Mesodermal cell (in vitro differentiated cells): ENCODE data around the gene FBXO34.

Source experiments
- H3K27ac ChIP-seq: 2 replicates; pipeline ENCODE4 v1.7.0; 2013; ENCODE audit warnings: mild to moderate bottlenecking, low read depth, low read length, moderate library complexity; ENCODE audit not compliant: severe bottlenecking
- H3K36me3 ChIP-seq: 2 replicates; pipeline ENCODE4 v1.7.1; 2013; ENCODE audit warnings: mild to moderate bottlenecking, low read length, moderate library complexity; ENCODE audit not compliant: control insufficient read depth, insufficient read depth
- H3K4me1 ChIP-seq: one replicate; pipeline ENCODE4 v1.7.1; 2013; ENCODE audit warnings: mild to moderate bottlenecking, low read length; ENCODE audit not compliant: insufficient read depth, control insufficient read depth, poor library complexity, severe bottlenecking
- H3K4me3 ChIP-seq: 2 replicates; pipeline ENCODE4 v1.7.0; 2013; ENCODE audit warnings: low read length, control low read depth, mild to moderate bottlenecking; ENCODE audit not compliant: insufficient read depth, poor library complexity, severe bottlenecking; ENCODE audit errors: extremely low read depth
- H3K9me3 ChIP-seq: 2 replicates; pipeline ENCODE4 v1.7.1; 2013; ENCODE audit warnings: mild to moderate bottlenecking, low read length, moderate library complexity; ENCODE audit not compliant: control insufficient read depth
- WGBS, 2 experiments: methylation state at CpG; one replicate each; pipeline ENCODE4 v1.1.5; 2013; ENCODE audit warnings: missing lambda C conversion rate in 2 of 2; ENCODE audit not compliant: insufficient coverage in 2 of 2; 5-methylcytosine and 5-hydroxymethylcytosine counted together

The FBXO34 gene

DNA sequence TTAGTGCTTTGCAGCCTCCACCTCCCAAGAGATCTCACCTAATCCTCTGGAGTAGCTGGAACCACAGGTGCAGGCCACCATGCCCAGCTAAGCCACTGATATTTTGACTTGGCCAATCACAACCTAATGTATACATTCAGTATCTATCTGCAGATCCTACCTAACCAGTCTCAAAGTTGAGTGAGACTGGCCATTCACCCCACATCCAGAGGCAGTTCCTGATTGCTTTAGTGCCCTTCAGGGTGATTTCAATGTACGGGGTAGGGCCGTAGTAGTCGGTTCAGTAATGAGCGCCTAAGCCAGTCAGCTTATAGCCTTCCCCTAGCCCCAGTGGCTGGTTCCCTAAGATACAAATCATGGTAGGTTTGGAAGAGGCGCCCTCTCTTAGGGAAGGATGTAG is 27.4 kb upstream of the FBXO34 start:
- Histone ChIP-seq H3K9me3 (no peaks in the 10 kb centered on the region), H3K36me3 (no peaks in the 10 kb centered on the region), H3K4me3 (no peak overlapping the region), H3K27ac (no peak overlapping the region), H3K4me1 (no peaks in the 10 kb centered on the region)
- WGBS, 2 experiments = 85 to 94% methylated on average over 2 to 4 of the region's 5 CpGs

DNA sequence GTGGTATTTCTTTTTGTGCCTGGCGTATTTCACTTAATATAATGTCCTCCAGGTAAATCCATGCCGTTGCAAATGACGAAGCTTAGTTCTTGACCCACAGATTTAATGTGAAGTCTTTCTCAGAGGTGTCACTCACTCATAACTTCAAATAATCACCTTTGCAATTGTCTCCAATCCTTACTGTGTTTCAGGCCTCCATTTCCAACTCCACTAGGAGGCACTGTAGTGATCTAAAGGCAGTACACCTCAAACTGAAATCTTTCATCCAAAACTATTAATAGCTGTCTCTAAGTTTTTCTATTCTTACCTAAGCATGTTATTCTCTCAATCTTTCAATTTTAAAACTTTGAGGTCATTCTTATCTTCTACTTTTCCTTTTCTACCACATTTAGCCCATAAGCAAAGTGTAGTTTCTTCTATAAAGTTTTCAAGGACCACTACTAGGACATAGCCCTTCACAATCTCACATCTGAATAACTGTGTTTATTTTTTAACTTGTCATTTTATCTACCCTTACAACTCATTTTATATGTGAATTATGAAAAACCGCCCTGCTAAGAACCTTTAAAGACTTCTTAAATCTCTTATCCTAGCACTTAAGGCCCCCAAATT is 25.5 kb upstream of the FBXO34 start:
- 44 to 76% methylated on average over 3 of the region's 4 CpGs for WGBS, 2 experiments

DNA sequence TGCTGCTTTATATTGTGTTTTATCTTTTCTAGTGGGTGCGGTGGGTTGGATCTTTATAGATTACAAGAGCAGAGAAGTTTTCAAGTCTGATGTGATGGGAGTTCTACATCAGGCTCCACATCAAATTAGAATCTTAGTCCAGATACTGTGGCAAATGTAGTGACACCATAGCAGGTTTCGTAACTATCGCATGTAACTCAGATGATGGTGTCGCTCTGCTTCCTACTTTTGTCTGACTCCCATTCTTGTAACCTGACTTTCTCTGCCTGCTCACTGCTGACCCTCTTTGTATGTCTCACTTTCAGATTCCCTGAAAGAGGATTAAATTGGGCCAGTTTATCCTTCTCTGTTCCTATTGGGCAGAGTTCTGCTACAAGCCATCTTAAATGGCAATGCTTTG is 22.8 kb upstream of the FBXO34 start:
- no peaks in the 10 kb centered on the region for H3K9me3 ChIP-seq
- 97 to 98% methylated on average over 3 to 4 of the region's 4 CpGs for WGBS, 2 experiments
- no peak overlapping the region for H3K4me3 ChIP-seq
- no peaks in the 10 kb centered on the region for H3K36me3 ChIP-seq
- H3K4me1 ChIP-seq = no peaks in the 10 kb centered on the region
- no peak overlapping the region for H3K27ac ChIP-seq

More for the DNA sequence above, 25.5 kb upstream of the FBXO34 start:
- Histone ChIP-seq H3K9me3 (no peaks in the 10 kb centered on the region), H3K27ac (no peak overlapping the region), H3K36me3 (no peaks in the 10 kb centered on the region), H3K4me1 (no peaks in the 10 kb centered on the region), H3K4me3 (no peak overlapping the region)

DNA sequence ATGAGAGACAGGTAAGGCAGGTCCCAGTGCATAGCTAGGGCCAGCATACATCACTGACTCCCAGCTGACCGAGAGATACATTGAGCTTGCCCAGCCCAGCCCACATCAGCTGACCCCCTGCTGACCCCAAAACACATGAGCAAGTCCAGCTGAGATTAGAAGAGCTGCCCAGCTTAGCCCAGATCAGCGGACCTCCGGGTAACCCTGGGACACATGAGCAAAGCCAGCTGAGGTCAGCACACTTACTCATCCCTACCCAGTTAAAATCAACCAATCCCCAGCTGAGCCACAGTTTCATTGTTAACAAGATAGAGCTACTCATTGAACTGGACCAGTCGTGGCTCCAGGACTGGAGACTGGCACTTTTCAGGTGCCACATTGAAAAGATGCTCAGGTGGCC is 21.8 kb upstream of the FBXO34 start:
- Histone ChIP-seq H3K27ac (no peak overlapping the region), H3K4me1 (no peaks in the 10 kb centered on the region), H3K9me3 (no peaks in the 10 kb centered on the region), H3K36me3 (no peaks in the 10 kb centered on the region), H3K4me3 (no peak overlapping the region)
- 70 to 87% methylated on average over 2 to 3 of the region's 4 CpGs for WGBS, 2 experiments

DNA sequence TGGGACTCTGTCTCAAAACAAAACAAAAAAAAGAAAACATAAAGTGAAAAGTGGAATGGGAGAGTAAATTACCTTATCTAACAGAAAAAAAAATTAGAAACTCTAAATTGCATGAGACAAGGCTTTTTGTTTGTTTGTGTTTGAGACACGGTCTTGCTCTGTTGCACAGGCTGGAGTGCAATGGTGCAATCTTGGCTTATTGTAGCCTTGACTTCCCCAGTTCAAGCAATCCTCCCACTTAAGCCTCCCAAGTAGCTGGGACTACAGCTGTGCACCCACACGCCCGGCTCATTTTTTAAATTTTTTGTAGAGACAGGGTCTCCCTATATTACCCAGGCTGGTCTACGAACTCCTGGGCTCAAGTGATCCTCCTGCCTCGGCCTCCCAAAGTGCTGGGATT is 17.9 kb upstream of the FBXO34 start:
- no peaks in the 10 kb centered on the region for H3K9me3 ChIP-seq
- no peaks in the 10 kb centered on the region for H3K36me3 ChIP-seq
- no peak overlapping the region for H3K27ac ChIP-seq
- no peak overlapping the region for H3K4me3 ChIP-seq
- H3K4me1 ChIP-seq = no peaks in the 10 kb centered on the region
- 86 to 96% methylated on average over 5 of the region's 5 CpGs for WGBS, 2 experiments

DNA sequence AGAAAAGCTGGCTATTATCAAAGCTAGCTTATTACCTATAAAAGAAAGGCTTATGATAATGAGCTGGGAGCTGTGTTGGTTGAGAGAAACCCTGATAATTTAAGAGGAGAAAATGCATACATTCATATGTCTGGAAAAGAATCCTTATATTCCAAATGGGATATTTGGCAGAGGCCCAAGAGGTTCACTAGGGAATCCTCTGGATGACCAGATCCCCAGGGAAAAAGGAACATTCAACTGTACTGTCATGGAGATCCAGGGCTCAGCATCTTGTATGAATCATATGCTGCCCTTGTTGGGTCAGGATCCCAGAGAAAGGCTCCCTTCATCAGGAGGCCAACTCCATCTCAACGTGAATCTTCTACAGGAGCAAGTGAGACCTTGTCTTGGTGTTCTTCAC is 16.6 kb upstream of the FBXO34 start:
- no peaks in the 10 kb centered on the region for H3K36me3 ChIP-seq
- no peaks in the 10 kb centered on the region for H3K9me3 ChIP-seq
- H3K4me3 ChIP-seq = no peak overlapping the region
- no peaks in the 10 kb centered on the region for H3K4me1 ChIP-seq
- WGBS, 2 experiments = 83 to 100% methylated on average over 1 of the region's 1 CpG
- no peak overlapping the region for H3K27ac ChIP-seq

DNA sequence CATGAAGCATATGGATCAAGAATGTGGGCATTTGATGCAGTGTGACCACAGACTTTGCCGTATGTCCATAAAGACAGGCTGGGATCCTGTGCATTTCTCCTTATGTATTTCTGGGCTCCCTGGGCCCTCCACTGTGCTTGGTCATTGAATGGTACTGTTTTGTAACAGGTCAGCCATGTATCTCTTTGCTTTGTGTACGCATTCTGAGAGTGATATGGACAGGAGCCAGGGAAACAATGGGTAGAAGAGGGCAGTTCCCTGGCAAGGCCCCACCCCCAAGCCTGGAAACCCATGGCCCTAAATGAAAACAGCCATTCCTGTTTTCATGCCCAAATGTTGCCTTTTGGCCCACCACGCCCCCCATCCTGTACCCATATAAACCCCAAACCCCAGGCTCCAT is 15.2 kb upstream of the FBXO34 start:
- Histone ChIP-seq H3K36me3 (no peaks in the 10 kb centered on the region), H3K4me1 (no peaks in the 10 kb centered on the region), H3K27ac (no peak overlapping the region), H3K4me3 (no peak overlapping the region), H3K9me3 (no peaks in the 10 kb centered on the region)
- 94 to 100% methylated on average over 1 to 2 of the region's 3 CpGs for WGBS, 2 experiments

DNA sequence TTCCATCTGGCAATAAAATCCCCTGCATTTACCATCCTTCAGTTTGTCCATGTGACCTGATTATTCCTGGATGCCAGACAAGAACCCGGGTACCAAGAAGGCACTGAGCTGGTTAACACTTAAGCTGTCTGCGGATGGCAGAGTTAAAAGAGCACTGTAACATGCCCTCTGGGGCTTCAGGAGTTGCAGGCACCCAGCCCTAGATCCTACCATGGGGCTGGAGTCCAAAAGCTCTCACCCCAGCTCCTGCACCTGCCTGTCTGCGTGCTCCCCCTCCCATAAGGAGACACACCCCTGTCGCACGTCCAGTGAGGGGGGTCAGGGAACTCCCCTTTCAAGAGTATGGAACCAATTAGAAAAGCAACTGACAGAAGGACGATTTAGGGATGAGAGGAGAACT is 14.6 kb upstream of the FBXO34 start:
- Histone ChIP-seq H3K4me1 (no peaks in the 10 kb centered on the region), H3K4me3 (no peak overlapping the region), H3K36me3 (no peaks in the 10 kb centered on the region), H3K9me3 (no peaks in the 10 kb centered on the region), H3K27ac (no peak overlapping the region)
- WGBS, 2 experiments = 77 to 78% methylated on average over 3 to 5 of the region's 6 CpGs

DNA sequence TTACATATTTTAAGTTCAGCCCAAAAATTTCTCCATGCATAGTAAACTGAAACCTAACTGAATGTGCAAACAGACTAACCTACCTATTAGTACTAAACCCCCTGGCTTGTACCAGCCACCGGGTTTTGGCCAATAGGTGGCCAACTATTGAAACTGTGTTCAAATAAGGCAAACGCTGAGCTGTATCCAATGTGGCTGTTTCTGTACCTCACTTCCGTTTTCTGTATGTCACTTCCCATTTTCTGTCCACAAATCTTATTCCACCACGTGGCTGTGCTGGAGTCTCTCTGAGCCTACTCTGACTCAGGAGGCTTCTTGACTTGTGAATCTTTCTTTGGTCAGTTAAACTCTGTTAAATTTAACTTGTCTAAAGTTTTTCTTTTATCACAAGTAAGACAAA is 6.0 kb upstream of the FBXO34 start:
- Histone ChIP-seq H3K4me1 (peaks cover 6% of the 10 kb centered on the region), H3K4me3 (no peak overlapping the region), H3K9me3 (no peaks in the 10 kb centered on the region), H3K36me3 (no peaks in the 10 kb centered on the region), H3K27ac (no peak overlapping the region)
- WGBS, 2 experiments = 80 to 91% methylated on average over 3 to 4 of the region's 4 CpGs

DNA sequence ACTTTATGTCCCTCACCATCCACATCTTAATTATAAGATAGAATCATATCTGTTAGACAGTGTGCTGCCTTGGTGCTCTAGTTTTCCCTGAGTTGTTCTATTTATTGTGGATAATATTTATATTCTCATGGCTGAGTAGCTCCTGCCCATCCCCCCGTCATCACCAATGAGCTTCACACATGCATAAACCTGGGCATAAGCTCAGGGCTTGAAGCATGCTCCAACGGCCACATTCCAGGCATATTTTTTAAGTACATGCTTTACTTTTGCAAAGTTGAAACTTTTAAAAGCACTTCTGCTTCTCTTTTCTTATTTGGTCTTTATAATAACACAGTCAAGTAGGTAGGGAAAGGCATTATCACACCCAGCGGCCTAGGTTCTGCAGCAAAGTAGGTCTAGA is 3.4 kb upstream of the FBXO34 start:
- H3K27ac ChIP-seq = no peak overlapping the region
- no peak overlapping the region for H3K4me3 ChIP-seq
- H3K9me3 ChIP-seq = no peaks in the 10 kb centered on the region
- WGBS, 2 experiments = 68% methylated on average over 2 of the region's 3 CpGs; no CpG with 5 or more reads in 1 of the 2 experiments
- H3K4me1 ChIP-seq = peaks cover 10% of the 10 kb centered on the region
- no peaks in the 10 kb centered on the region for H3K36me3 ChIP-seq

DNA sequence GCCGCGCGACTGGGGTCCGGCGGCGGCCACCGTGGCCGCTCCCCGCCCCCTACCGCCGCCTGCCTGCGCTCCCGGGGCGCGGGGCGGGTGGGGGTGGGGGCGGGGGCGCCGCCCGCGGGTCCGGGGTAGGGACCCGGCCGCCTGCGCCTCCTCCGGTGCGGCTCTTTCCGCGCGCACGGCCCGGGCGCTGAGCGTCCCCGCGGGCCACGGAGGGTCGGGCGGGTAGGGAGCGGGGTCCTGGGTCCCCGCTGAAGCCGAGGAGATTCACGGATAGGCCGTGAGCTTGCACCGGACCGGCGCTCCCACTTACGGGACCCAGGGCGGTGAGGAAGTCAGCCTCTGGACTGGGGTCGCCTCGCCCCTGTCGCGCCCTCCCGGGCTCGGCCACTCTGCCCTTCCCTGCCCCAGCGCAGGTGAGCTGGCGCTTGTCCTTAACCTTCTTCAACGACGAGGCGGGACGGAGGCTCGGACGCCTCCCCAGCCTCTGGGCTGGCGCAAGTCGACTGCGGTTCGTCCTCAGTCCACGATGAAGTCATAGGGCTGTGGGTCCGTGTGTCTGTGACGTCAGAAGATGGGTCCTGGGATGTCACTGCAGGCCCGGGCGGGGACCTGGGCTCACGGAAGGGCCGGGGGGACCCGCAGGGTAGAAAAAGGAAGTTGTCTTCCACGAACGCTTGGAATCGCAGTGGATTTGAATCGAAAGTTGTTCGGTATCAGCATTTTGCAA is 514 bp downstream of the FBXO34 start:
- peaks cover 28% of the 10 kb centered on the region for H3K4me1 ChIP-seq
- H3K4me3 ChIP-seq = peak overlapping the region; percentile 88
- H3K27ac ChIP-seq = peak overlapping the region; percentile 88
- no peaks in the 10 kb centered on the region for H3K9me3 ChIP-seq
- WGBS, 2 experiments = 0 to 1% methylated on average over 47 to 68 of the region's 80 CpGs
- H3K36me3 ChIP-seq = no peaks in the 10 kb centered on the region
